Liver (tissue), 9 donors: ENCODE measurements around the gene BCAN. TPM values are rescaled to one million over a fixed set of nuclear protein-coding genes. Genes with fewer than 3 reads are reported as not detected.

Source experiments
- DNase-seq: peaks from one replicate; pipeline ENCODE4 v3.0.0-alpha.2; 2017; ENCODE audit warnings: low spot score
- H3K27ac ChIP-seq, 2 donors: one replicate each; pipeline ENCODE4 v1.7.0; 2013; ENCODE audit warnings: inconsistent platforms in 2 of 2, low read length in 2 of 2, control low read depth in 1 of 2, low read depth in 1 of 2, mild to moderate bottlenecking in 1 of 2
- H3K27me3 ChIP-seq, 4 donors: one replicate each; pipeline versions ENCODE4 v1.6.1 to v1.7.0; 2013; ENCODE audit warnings: low read length in 3 of 4, inconsistent platforms in 1 of 4, mild to moderate bottlenecking in 1 of 4, moderate library complexity in 1 of 4; ENCODE audit not compliant: control insufficient read depth in 4 of 4, insufficient read depth in 4 of 4
- H3K36me3 ChIP-seq, 4 donors: one replicate each; pipeline versions ENCODE4 v1.6.1 to v1.7.0; 2013; ENCODE audit warnings: low read length in 3 of 4, mild to moderate bottlenecking in 3 of 4, low read depth in 1 of 4, moderate library complexity in 1 of 4; ENCODE audit not compliant: control insufficient read depth in 4 of 4, insufficient read depth in 3 of 4
- H3K4me1 ChIP-seq, 4 donors: one replicate each; pipeline versions ENCODE4 v1.6.1 to v1.7.0; 2013; ENCODE audit warnings: low read length in 3 of 4, mild to moderate bottlenecking in 3 of 4, moderate library complexity in 1 of 4; ENCODE audit not compliant: control insufficient read depth in 4 of 4, insufficient read depth in 4 of 4
- H3K4me3 ChIP-seq, 3 donors: one replicate each; pipeline versions ENCODE4 v1.6.1 to v1.7.0; 2013; ENCODE audit warnings: low read length in 3 of 3, control low read depth in 1 of 3, low read depth in 1 of 3, mild to moderate bottlenecking in 1 of 3
- H3K9ac ChIP-seq, 2 donors: one replicate each; pipeline ENCODE4 v1.7.0; 2013; ENCODE audit warnings: low read length in 2 of 2, mild to moderate bottlenecking in 2 of 2, moderate library complexity in 2 of 2, control low read depth in 1 of 2, low read depth in 1 of 2
- H3K9me3 ChIP-seq, 4 donors: one replicate each; pipeline versions ENCODE4 v1.6.1 to v1.7.0; 2013; ENCODE audit warnings: low read length in 3 of 4; ENCODE audit not compliant: control insufficient read depth in 4 of 4
- ATF3 ChIP-seq: IDR thresholded peaks from 2 replicates; pipeline ENCODE4 v1.6.1; 2016; ENCODE audit warnings: antibody characterized with exemption
- CTCF ChIP-seq: fragments of 150-350 bp; IDR thresholded peaks from 2 replicates; pipeline ENCODE4 v1.5.1; 2017; ENCODE audit warnings: improper control_type of control experiment, low read depth, low read length; ENCODE audit not compliant: missing input control
- FOXA1 ChIP-seq: IDR thresholded peaks from 2 replicates; pipeline ENCODE4 v1.6.1; 2016; ENCODE audit warnings: antibody characterized with exemption
- FOXA2 ChIP-seq: IDR thresholded peaks from 2 replicates; pipeline ENCODE4 v1.6.1; 2016; ENCODE audit warnings: antibody characterized with exemption
- GABPA ChIP-seq, 2 donors: IDR thresholded peaks in 1 of 2; conservative IDR thresholded peaks in 1 of 2; 2 replicates each; pipeline ENCODE4 v1.6.1; 2016; ENCODE audit warnings: antibody characterized with exemption in 2 of 2, mild to moderate bottlenecking in 1 of 2, moderate library complexity in 1 of 2
- HNF4A ChIP-seq, 2 donors: conservative IDR thresholded peaks; 2 replicates each; pipeline ENCODE4 v1.6.1; 2016; ENCODE audit warnings: antibody characterized with exemption in 2 of 2, mild to moderate bottlenecking in 2 of 2
- JUND ChIP-seq, 2 donors: IDR thresholded peaks; 2 replicates each; pipeline ENCODE4 v1.6.1; 2016; ENCODE audit warnings: antibody characterized with exemption in 2 of 2
- NR2F2 ChIP-seq: IDR thresholded peaks from 2 replicates; pipeline ENCODE4 v1.6.1; 2016; ENCODE audit warnings: antibody characterized with exemption
- RAD21 ChIP-seq, 2 donors: IDR thresholded peaks; 2 replicates each; pipeline ENCODE4 v1.6.1; 2016; ENCODE audit warnings: antibody characterized with exemption in 2 of 2, mild to moderate bottlenecking in 2 of 2
- RXRA ChIP-seq, 2 donors: IDR thresholded peaks; 2 replicates each; pipeline ENCODE4 v1.6.1; 2017 to 2018; ENCODE audit warnings: antibody characterized with exemption in 2 of 2, mild to moderate bottlenecking in 1 of 2
- SP1 ChIP-seq: IDR thresholded peaks from 2 replicates; pipeline ENCODE4 v1.6.1; 2018; ENCODE audit warnings: antibody characterized with exemption, mild to moderate bottlenecking
- TAF1 ChIP-seq: conservative IDR thresholded peaks from 2 replicates; pipeline ENCODE4 v1.6.1; 2016; ENCODE audit warnings: antibody characterized with exemption, mild to moderate bottlenecking
- YY1 ChIP-seq: IDR thresholded peaks from 2 replicates; pipeline ENCODE4 v1.6.1; 2016; ENCODE audit warnings: antibody characterized with exemption, mild to moderate bottlenecking
- WGBS: extraction: QIAGEN DNeasy Blood & Tissue Kit; methylation state at CpG from one replicate; pipeline ENCODE4 v1.1.7; 2013; 5-methylcytosine and 5-hydroxymethylcytosine counted together
- polyA plus RNA-seq, 2 donors: library from polyadenylated mRNA; stranded (reverse) in 1 of 2; unstranded in 1 of 2; fragments of 200-250 nt in 1 of 2; fragments of >200 nt in 1 of 2; fragmentation: Nextera tagmentation in 1 of 2; extraction: Ambion mirVana in 1 of 2; gene quantifications; one replicate each; pipeline versions ENCODE4 v1.2.1 to v1.2.3, GENCODE V29; 2013 to 2015
- total RNA-seq, 2 donors: library from RNA; depleted of rRNA; stranded (reverse); fragments of >200 nt; gene quantifications; one replicate each; pipeline ENCODE4 v1.2.3, GENCODE V29; 2014
- TF ChIP-seq, protein P1 (sequence below): IDR thresholded peaks from 2 replicates; pipeline ENCODE4 v1.6.1; 2016; ENCODE audit warnings: antibody characterized with exemption
- TF ChIP-seq, protein P2 (sequence below): IDR thresholded peaks from 2 replicates; pipeline ENCODE4 v1.6.1; 2016; ENCODE audit warnings: antibody characterized with exemption
- donor health status: healthy.
- donor health status: healthy.
- donor health status: healthy.
- donor health status: healthy.
- donor health status: healthy.

BCAN gene
- total and polyA plus RNA-seq, 4 donors, result 0.02 TPM; not detected in 3

- no peak for DNase-seq
- no peak overlapping the region for H3K4me3 ChIP-seq
- TF ChIP-seq ATF3 (no peak), CTCF (no peak), YY1 (no peak), FOXA1 (no peak), SP1 (no peak), FOXA2 (no peak), RXRA (IDR thresholded peaks at IDR 0.05) (no peak), GABPA (IDR thresholded peaks at IDR 0.05 in 1 of 2, conservative IDR thresholded peaks at IDR 0.05 in 1 of 2) (no peak), RAD21 (IDR thresholded peaks at IDR 0.05) (no peak), NR2F2 (no peak), TAF1 (no peak), JUND (IDR thresholded peaks at IDR 0.05) (no peak)
- TF ChIP-seq, protein P1, sequence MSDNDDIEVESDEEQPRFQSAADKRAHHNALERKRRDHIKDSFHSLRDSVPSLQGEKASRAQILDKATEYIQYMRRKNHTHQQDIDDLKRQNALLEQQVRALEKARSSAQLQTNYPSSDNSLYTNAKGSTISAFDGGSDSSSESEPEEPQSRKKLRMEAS, result no peak
- TF ChIP-seq, protein P2, sequence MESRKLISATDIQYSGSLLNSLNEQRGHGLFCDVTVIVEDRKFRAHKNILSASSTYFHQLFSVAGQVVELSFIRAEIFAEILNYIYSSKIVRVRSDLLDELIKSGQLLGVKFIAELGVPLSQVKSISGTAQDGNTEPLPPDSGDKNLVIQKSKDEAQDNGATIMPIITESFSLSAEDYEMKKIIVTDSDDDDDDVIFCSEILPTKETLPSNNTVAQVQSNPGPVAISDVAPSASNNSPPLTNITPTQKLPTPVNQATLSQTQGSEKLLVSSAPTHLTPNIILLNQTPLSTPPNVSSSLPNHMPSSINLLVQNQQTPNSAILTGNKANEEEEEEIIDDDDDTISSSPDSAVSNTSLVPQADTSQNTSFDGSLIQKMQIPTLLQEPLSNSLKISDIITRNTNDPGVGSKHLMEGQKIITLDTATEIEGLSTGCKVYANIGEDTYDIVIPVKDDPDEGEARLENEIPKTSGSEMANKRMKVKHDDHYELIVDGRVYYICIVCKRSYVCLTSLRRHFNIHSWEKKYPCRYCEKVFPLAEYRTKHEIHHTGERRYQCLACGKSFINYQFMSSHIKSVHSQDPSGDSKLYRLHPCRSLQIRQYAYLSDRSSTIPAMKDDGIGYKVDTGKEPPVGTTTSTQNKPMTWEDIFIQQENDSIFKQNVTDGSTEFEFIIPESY, result no peak
- H3K9ac ChIP-seq, result no peak overlapping the region
- H3K27me3 ChIP-seq, result peaks cover 5 to 18% (median 7%) of the 10 kb centered on the region in 4 donors
- no peaks in the 10 kb centered on the region for H3K9me3 ChIP-seq
- peaks cover 0 to 6% (median 0%) of the 10 kb centered on the region in 4 donors for H3K4me1 ChIP-seq
- H3K27ac ChIP-seq, result no peak overlapping the region
- no peaks in the 10 kb centered on the region for H3K36me3 ChIP-seq
- 52% methylated on average over 7 of the region's 7 CpGs for WGBS
Observed at GRCh38 chr1:156643049-156643777, 1.3 kb downstream of the BCAN start.

DNA sequence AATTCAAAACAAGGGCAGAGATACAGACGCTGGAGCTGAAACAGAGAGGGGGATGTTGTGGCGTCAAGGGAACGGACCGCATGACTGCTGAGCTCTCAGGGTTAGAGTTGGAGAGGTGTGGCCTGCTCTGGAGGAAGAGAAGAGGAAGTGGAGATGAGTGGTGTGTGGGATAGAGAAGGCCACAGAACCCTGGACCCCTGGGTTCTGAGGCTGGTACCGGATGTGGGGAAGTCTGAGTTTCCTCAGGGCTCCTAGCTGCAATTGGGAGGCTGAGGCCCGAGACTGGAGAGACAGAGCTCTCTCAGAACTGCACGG is 1.8 kb downstream of the BCAN start:
- Histone ChIP-seq H3K36me3 (no peaks in the 10 kb centered on the region), H3K9me3 (no peaks in the 10 kb centered on the region), H3K9ac (no peak overlapping the region), H3K27ac (no peak overlapping the region), H3K27me3 (peaks cover 5 to 18% (median 7%) of the 10 kb centered on the region in 4 donors), H3K4me1 (peaks cover 0 to 6% (median 0%) of the 10 kb centered on the region in 4 donors), H3K4me3 (no peak overlapping the region)
- DNase-seq, result no peak
- no peak for TF ChIP-seq ATF3
- TF ChIP-seq HNF4A (conservative IDR thresholded peaks at IDR 0.05), result no peak
- 56% methylated on average over 7 of the region's 7 CpGs for WGBS
